GM19023 (cell line): Measurements from ENCODE around the gene SSBP4.
A peak's percentile ranks its signal among the peaks of the same experiment; 100 is the strongest.

Source experiments
- ATAC-seq: cut with Tn5 transposase; IDR thresholded peaks from one replicate; pipeline ENCODE4 v1.9.1; 2021; ENCODE audit warnings: mild to moderate bottlenecking, moderate library complexity; ENCODE audit not compliant: unreplicated experiment

The SSBP4 gene

DNA sequence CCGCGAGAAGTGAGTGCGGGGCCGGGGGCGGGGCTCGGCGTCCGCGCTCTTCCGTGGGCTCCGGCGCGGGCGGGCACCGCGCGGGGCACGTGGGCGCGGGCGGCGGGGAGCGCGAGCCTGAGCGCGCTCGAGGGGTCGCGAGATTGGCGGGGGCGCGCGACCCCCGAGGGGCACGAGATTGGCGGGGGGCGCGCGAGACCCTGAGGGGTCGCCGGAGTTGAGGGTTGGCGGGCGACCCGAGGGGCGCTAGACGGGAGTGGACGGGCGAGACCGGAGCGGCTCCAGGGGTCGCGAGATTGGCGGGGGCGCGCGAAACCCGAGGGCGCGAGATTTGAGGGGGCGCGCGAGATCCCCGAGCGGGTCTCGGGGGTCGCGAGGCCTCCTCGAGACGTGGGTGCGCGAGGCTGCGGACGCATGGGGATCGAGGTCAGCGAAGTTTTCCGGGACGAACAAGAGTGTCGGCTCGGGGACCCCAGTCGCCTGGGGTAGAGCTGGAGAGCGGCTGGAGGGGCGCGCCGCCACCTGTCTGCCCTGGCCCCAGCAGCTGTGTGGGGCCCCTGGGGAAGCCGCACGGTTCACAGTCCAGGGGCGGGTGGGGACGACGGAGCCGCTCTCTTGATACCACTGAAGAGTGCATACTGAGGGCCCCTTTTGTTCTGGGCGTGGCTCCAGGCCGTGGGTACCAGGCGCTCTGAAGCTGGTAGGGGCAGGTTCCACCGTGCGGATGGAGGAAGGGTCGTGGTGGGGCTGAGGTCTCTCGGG is 682 bp downstream of the SSBP4 start:
- ATAC-seq = no peak

DNA sequence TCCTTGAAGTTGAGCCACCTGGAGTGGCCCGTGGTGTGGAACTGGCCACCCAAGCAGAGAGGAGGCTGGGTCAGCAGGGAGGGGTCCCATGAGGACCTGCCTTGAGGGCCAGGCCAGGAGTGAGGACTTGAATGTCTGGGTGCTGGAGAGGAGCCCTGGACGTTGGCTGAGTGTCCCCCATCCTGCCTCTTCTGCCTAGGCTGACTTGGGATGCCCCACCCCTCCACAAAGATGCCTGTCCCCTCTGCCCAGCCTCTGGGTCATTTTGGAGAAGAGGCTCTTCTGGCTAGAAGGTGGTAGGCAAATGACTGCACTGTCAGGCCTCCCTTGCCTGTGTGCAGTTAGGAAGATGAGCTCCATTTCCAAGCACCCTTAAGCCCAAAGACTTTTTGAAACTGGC is 1.7 kb downstream of the SSBP4 start:
- ATAC-seq = no peak

DNA sequence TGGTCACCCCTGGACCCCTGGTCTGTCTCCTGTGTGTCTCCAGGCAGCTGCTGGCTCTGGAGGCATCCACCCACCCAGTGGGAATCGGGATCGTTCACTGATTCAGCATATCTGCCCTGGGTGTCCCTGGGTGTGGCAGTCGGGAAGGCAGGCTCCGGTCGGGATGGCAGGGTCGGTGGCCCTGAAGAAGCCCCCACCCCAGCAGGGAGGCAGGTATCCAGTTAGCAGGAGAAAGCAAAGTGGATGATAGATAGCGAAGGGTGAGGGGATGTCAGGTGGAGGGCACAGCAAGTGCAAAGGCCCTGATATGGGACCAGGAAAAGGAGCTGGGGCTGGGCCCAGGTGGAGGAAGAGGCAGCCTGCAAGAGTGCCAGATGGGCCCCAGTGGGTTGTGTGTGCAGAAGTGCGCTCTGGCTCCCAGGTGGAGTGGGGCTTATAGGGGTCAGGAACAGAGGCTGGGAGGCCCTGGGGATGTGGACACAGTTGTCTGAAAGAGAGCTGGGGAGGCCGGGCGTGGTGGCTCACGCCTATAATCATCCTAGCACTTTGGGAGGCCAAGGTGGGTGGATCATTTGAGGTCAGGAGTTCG is 2.3 kb downstream of the SSBP4 start:
- ATAC-seq = no peak

DNA sequence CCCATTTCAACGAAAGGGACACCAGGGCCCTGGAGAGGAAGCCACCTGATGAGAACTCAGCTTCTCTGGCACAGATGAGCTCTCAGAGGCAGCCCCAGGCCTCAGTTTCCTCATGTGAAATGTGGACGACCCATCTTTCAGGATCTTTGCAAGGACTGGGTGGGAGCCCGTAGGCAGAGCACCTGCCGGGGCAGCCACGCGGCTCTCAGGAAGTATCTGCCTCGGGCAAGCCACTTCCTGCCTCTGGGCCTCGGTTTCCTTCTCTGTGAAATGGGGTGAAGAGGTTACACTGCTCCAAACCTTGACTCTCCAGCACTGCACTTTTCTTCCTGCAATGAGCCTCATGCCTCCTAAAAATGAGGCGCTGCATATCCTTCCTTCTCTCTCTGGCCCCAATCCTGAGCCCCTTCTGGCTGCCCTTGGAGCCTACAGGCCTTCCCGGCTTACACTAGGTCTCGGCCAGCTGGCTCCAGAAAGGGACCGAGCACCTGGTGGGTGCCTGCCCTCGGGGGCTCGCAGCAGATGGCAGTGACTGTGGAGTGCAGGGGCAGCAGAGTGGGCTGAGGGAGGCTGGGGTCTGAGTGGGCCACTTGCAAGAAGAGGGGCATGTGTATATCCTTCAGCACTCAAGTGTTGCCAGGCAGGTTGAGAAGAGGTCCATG is 3.5 kb downstream of the SSBP4 start:
- ATAC-seq = no peak

DNA sequence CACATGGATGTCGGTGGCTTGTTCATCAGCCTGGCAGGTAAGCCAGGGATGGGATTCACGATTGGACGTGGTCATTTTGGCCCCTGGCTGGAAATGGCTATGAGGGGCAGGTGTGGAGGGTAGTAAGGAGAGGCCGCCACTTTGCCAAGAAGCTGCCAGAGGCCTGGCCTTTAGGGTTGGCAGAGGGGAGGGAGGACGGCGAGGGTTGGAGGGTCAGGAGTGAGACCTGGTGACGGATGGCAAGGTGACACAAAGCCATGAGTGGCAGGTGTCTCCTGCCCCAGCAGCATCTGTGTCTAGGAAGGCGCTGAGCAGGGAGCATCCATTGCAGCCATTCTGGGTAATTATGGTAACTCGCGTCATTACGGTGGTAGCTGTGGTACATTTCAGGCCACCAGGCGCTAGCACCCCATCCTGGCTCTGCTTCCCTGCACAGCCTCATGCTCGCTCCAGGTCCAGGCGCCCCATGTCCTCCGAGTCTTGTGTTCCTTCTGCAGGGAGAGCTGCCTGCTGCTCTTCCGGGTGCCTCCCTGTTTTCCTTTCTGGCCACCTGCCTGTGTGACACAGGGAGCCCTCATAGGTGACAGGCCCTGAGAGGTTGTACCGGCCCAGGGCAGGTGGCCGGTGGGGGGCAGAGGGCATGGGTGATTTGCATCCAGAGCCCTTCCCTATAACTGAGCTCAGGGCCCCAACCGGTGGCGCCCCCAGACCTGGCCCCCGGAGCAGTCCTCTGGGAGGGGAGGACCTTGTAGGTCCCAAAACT is 4.2 kb downstream of the SSBP4 start:
- ATAC-seq = no peak

DNA sequence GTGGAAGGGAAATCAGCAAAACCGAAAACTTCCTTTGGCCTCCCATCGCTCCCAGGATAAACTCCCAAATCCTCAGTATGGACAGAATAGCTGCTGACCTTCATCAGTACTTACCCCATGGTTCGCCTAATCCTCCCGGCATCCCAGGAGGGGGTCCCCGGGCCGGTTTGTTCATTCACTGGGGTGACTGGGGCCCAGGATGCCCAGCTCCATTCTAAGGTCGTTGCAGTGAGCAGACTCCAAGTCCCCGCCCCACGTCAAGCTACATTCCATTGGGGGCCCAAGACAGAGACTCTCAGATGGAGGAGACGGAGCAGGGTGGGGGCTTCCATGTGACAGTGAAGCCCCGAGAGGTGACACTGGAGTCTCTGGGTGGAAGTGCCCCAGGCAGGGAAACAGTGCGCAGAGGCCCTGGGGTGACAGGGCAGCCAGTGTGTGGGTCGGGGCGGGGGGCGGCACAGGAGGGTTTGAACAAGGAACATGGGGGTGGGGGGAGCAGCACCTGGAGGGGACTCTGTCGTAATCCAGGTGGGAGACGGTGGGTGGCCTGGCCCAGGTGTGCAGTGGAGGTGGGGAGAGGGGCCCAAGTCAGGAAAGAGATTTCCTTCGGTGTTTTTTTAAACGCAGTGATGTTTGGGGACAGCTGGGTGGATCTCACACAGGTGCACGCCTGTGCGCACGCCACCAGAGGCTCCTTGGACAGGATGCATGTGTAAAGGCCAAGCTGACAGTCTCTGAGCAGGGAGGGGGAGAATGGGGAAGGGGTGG is 5.1 kb downstream of the SSBP4 start:
- ATAC-seq = no peak

DNA sequence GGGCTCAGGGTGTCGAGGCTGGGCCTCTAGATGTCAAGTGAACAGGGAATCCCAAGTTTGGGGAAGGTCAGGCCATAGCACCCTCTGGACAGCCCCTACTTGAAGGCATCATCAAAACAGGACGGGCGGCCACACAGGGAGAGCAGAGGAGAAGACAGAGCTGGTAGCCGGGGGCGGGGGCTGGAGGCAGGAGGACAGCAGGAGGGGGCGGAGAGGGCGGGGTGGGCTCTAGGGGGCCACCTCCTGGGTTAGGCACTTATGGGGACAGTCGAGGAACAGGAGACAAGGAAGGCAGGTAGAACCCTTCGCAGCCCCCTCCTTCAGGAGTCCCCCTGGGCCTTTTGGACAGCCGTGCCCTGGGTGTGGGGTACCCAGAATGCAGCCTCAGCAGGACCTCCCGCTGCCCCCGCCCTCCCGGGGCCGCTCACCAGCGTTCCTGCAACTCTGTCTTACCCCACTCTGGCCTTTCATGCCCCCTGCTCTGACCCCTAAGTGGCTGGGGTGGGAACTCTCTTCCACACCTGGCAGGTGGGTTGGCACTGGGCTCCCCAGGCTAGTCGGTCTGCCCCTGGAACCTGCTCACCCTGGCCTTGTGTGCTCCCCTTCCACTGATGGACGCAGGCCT is 5.8 kb downstream of the SSBP4 start:
- no peak for ATAC-seq

DNA sequence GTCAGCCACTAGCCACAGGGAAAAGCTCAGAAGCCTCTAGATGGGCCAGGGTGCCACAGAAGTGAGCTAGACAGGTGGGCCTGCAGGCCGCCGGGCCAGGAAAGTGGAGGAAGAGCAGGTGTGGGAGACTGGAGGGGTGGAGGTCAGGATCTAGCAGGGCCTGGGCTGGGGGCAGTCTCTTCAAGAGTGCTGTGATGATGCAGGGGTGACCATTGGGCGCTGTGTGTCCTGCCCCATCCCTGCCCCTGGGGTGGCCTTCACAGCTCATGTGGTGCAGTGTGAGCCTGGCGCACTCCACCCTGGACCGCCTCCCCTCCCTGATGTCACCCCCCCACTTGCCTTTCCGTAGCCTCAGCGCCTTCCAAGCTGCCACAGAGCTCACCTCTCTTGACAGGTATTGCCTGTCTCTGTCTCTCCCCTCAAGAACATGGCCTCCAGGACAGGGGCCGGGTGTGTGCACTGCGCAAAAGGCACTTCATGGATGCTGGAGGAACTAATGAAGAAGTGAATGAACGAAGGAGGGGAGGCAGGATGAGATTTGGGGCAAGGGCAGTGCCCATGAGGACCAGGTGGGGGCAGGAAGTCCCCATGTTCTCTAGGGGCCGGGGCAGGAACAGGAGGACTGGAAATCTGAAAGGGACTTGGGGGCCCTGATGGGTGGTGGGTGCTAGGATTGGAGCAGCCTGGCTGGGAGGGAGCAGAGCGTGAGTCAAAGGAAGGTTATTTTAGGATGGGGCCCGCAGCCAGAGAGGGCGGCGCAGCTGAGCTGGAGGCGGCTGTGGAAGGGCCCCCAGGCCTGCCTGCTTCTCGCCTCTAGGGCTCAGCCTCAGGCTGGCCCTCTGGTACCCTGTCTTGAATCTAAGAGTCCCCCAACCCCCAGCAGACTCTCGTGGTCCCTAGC is 6.6 kb downstream of the SSBP4 start:
- ATAC-seq = no peak

DNA sequence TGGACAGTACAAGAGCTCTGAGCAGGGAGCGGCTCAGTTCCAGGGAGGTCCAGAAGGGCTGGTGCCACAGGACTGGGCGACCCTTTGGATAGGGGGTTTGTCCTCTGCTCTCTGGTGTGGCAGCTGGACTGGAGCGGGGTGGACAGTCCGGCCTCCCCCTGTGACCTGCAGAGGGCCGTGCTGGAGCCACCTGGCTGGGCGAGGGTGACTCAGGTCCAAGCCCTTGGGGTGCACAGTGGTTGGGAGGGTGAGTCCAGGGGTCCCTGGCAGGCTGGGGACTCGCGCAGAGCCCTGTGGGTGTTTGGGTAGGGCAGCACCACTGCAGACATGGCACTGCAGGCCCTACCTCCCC is 7.2 kb downstream of the SSBP4 start:
- no peak for ATAC-seq

DNA sequence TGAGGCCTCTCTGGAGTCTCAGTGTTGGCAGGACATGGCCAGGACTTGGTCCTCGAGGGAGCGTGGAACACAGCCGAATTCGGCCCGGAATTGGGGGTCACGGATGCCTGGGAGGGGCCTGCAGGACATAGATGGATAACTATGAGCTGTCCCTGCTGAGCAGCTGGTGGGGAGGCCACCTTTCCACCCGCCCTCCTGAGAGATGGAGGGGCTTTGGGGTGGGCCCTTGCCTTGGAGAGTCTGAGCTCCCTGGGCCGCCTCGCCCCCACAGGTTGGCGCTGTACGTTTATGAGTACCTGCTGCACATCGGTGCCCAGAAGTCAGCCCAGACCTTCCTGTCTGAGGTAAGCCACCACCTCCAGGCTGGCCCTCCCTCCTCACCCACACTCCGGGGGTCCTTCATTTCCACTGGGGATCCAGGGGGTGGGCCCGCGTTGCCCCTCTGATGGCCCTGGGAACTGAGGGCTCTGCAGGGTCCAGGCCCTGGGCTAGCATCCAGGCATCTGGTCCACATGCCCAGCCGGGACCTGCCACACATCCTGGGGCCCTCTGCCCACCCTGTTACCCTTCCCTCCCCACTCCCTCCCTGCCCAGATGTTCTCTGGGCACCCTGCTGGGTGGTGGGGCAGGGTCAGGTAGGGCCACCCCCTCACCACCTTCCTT is 8.0 kb downstream of the SSBP4 start:
- ATAC-seq = no peak

DNA sequence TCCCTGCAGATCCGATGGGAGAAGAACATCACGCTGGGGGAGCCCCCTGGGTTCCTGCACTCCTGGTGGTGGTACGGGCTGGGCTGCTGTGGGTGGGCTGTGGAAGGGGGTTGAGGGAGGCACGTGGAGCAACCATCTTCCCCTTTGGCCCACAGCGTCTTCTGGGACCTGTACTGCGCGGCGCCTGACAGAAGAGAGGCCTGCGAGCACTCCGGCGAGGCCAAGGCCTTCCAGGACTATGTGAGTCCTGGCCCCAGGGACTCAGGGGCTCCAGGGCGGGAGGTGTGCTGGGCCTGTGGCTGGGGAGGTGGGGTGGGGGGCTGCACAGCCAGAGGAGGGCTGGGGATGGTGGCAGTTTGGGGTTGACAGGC is 8.5 kb downstream of the SSBP4 start:
- no peak for ATAC-seq

DNA sequence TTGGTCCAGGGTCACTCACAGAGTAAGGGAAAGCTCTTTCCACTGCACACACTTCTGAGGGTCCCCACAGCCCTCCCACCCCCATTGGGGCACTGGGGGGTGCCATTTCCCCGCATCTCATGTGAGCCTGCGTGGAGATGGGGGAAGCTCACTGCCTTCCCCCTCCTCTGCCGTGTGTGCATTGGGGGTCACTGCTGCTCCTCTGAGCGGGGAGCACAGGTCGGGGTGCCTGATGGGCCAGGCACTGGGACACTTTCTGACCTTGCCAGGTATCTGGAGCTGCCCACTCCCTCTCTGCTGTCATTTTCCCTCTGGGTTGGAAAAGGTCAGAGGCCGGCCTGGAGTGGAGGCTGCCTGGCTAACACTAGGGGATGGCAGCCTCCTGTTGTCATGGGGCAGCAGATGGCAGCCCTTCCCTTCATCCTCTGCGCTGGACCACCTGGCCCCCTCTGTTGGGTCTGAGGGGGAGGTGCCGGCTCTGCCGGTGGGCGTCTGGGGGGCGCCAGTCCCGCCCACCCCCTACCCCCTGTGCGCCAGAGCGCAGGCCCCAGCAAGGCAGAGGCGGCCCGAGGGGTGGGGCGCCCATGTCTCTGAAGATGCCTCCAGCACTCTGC is 9.1 kb downstream of the SSBP4 start:
- ATAC-seq = no peak

DNA sequence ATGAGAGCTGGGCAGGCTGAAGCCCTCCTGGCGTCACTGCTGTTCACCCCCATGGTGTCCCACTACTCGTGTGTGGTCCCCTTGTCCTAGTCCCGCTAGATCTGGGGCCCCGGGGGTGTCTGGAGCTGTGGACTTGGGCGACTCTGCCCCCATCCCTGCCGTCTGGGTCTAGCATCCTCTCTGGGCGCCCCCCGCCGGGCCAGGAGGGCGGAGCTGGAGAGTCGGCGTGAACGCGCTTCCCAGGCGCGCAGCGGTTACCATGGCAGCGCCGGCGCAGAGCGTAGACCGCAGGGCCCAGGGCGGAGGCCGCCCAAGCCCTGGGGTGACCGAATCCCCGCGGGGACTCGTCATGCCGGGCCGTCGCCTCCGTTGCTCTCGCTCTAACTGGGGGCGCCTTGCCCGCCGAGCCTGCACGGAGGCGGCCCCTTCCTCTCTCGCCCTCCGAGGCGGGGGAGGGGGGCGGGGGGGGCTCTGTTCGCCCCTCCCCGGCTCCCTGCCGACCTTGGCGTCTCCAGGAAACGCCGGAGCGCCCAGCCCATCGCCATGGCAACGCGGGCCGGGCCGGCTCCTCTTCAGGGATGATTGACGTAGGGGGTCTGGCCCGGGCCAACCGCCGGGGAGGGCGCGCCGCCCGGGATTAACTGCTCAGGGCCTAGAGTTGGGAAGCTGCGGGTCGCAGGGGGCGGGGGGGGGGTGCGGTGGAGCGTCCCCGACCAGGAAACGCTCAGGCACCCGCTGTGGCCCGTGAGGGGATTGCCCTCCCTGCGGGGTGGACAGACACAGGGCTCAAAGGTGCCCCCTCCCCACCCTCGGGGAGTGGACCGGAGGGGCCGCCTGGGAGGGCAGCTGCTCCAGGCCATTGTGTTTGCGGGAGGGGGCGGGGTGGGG is 9.8 kb downstream of the SSBP4 start:
- ATAC-seq = peak; percentile 62

DNA sequence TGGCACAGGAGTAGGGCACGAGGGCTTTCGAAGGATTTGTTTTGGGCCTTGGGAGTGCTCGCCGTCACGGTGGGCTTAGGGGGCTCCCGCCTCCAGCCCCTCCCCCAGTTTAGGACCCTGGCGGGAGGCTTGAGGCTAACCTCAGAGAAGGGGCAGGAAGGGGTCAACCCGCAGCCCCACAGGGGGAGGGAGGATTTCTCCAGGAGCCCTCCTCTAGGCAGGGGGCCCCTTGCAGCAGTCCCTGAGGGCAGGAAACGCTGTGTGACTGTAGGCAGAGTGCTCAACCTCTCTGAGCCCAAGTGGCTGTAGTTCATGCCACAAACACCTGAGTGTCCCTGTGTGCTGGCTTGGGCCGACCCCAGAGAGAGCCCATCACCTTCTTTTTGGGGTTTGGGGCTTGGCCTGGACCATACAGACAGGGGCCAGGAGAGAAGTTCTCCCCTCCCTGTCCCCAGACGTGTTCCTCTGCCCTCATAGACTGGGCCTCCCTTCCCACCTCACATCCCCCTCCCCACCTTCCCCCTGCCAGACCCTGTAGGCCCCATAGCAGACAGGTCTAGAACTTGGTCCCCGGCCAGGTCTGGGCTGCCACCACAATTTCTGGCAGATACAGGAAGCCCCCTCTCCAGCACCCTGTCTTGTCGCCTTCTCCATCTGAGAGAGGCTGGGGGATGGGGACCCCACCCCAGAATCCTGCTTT is 10.7 kb downstream of the SSBP4 start:
- no peak for ATAC-seq

DNA sequence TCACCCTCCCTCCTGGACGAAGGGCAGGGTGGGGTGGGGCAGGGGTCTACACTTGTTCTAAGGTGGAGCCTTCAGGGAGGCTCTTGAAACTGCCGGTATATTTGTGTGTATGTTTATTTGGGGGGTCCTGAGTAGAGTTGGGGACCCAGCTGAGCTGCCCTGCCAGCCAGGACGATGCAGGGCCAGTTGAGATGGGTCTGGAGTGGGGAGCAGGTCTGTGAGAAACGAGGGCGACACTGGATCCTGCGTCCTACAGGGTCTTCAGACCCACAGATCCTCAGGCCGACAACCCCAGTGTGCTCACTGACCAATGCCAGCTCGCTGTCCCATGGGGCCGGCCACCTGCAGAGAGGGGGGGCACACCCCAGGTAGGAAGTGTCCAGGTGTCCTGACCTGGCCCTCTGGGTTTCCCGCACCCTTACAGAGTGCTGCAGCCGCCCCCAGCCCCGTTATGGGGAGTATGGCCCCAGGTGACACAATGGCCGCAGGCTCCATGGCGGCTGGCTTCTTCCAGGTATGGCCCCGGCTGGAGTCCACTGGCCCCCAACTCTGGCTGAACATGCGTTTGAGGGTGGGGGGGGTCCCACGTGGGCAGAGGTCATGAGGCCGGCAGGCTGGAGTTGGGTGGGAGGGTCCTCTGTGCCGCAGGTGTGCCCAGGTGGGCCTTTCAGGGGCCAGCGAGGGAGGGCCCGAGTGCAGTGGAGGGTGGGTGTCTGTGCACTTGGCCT is 11.4 kb downstream of the SSBP4 start:
- no peak for ATAC-seq
